Liver (tissue), 3 donors: ENCODE results near the gene PLPPR5.

Experiments used
- CTCF ChIP-seq: fragments of 150-350 bp; IDR thresholded peaks from 2 replicates; pipeline ENCODE4 v1.5.1; 2017; ENCODE audit warnings: improper control_type of control experiment, low read depth, low read length; ENCODE audit not compliant: missing input control
- FOXA2 ChIP-seq: IDR thresholded peaks from 2 replicates; pipeline ENCODE4 v1.6.1; 2016; ENCODE audit warnings: antibody characterized with exemption
- GABPA ChIP-seq, 2 donors: IDR thresholded peaks in 1 of 2; conservative IDR thresholded peaks in 1 of 2; 2 replicates each; pipeline ENCODE4 v1.6.1; 2016; ENCODE audit warnings: antibody characterized with exemption in 2 of 2, mild to moderate bottlenecking in 1 of 2, moderate library complexity in 1 of 2
- JUND ChIP-seq, 2 donors: IDR thresholded peaks; 2 replicates each; pipeline ENCODE4 v1.6.1; 2016; ENCODE audit warnings: antibody characterized with exemption in 2 of 2
- MAX ChIP-seq: IDR thresholded peaks from 2 replicates; pipeline ENCODE4 v1.6.1; 2016; ENCODE audit warnings: antibody characterized with exemption
- RAD21 ChIP-seq, 2 donors: IDR thresholded peaks; 2 replicates each; pipeline ENCODE4 v1.6.1; 2016; ENCODE audit warnings: antibody characterized with exemption in 2 of 2, mild to moderate bottlenecking in 2 of 2
- SP1 ChIP-seq: IDR thresholded peaks from 2 replicates; pipeline ENCODE4 v1.6.1; 2018; ENCODE audit warnings: antibody characterized with exemption, mild to moderate bottlenecking
- YY1 ChIP-seq: IDR thresholded peaks from 2 replicates; pipeline ENCODE4 v1.6.1; 2016; ENCODE audit warnings: antibody characterized with exemption, mild to moderate bottlenecking
- TF ChIP-seq, protein P1 (sequence below): IDR thresholded peaks from 2 replicates; pipeline ENCODE4 v1.6.1; 2016; ENCODE audit warnings: antibody characterized with exemption, mild to moderate bottlenecking
- TF ChIP-seq, protein P2 (sequence below): IDR thresholded peaks from 2 replicates; pipeline ENCODE4 v1.6.1; 2016; ENCODE audit warnings: antibody characterized with exemption
- TF ChIP-seq, protein P3 (sequence below): IDR thresholded peaks from 2 replicates; pipeline ENCODE4 v1.6.1; 2016; ENCODE audit warnings: antibody characterized with exemption
- donor health status: healthy.
- donor health status: healthy.

GRCh38 chr1:98985687-98986086 is 19.0 kb downstream of the PLPPR5 start:
- TF ChIP-seq CTCF = no peak
- no peak for TF ChIP-seq RAD21 (IDR thresholded peaks at IDR 0.05)
- TF ChIP-seq, protein P1, sequence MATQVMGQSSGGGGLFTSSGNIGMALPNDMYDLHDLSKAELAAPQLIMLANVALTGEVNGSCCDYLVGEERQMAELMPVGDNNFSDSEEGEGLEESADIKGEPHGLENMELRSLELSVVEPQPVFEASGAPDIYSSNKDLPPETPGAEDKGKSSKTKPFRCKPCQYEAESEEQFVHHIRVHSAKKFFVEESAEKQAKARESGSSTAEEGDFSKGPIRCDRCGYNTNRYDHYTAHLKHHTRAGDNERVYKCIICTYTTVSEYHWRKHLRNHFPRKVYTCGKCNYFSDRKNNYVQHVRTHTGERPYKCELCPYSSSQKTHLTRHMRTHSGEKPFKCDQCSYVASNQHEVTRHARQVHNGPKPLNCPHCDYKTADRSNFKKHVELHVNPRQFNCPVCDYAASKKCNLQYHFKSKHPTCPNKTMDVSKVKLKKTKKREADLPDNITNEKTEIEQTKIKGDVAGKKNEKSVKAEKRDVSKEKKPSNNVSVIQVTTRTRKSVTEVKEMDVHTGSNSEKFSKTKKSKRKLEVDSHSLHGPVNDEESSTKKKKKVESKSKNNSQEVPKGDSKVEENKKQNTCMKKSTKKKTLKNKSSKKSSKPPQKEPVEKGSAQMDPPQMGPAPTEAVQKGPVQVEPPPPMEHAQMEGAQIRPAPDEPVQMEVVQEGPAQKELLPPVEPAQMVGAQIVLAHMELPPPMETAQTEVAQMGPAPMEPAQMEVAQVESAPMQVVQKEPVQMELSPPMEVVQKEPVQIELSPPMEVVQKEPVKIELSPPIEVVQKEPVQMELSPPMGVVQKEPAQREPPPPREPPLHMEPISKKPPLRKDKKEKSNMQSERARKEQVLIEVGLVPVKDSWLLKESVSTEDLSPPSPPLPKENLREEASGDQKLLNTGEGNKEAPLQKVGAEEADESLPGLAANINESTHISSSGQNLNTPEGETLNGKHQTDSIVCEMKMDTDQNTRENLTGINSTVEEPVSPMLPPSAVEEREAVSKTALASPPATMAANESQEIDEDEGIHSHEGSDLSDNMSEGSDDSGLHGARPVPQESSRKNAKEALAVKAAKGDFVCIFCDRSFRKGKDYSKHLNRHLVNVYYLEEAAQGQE = no peak
- TF ChIP-seq MAX = no peak
- TF ChIP-seq, protein P2, sequence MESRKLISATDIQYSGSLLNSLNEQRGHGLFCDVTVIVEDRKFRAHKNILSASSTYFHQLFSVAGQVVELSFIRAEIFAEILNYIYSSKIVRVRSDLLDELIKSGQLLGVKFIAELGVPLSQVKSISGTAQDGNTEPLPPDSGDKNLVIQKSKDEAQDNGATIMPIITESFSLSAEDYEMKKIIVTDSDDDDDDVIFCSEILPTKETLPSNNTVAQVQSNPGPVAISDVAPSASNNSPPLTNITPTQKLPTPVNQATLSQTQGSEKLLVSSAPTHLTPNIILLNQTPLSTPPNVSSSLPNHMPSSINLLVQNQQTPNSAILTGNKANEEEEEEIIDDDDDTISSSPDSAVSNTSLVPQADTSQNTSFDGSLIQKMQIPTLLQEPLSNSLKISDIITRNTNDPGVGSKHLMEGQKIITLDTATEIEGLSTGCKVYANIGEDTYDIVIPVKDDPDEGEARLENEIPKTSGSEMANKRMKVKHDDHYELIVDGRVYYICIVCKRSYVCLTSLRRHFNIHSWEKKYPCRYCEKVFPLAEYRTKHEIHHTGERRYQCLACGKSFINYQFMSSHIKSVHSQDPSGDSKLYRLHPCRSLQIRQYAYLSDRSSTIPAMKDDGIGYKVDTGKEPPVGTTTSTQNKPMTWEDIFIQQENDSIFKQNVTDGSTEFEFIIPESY = no peak
- no peak for TF ChIP-seq SP1
- no peak for TF ChIP-seq FOXA2
- TF ChIP-seq, protein P3, sequence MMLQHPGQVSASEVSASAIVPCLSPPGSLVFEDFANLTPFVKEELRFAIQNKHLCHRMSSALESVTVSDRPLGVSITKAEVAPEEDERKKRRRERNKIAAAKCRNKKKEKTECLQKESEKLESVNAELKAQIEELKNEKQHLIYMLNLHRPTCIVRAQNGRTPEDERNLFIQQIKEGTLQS = no peak
- TF ChIP-seq JUND (IDR thresholded peaks at IDR 0.05) = no peak
- TF ChIP-seq GABPA (IDR thresholded peaks at IDR 0.05 in 1 of 2, conservative IDR thresholded peaks at IDR 0.05 in 1 of 2) = no peak
- no peak for TF ChIP-seq YY1
